Omental fat pad (tissue), 4 donors: ENCODE data around the gene CYB561. TPM values are rescaled to one million over a fixed set of nuclear protein-coding genes. Genes with fewer than 3 reads are reported as not detected.

Experiments used
- ATAC-seq: fragments of 150-250 bp; one replicate; pipeline ENCODE4 v1.9.1; 2016; ENCODE audit warnings: mild to moderate bottlenecking, moderate library complexity; ENCODE audit not compliant: low FRiP score
- DNase-seq: peaks from one replicate; pipeline ENCODE4 v3.0.0-alpha.2; 2019; ENCODE audit warnings: low spot score
- total RNA-seq, 4 donors: library from RNA; depleted of rRNA; stranded (reverse); fragments of >200 nt; gene quantifications; one replicate each; pipeline ENCODE4 v1.1.0, GENCODE V29; 2016
- TF ChIP-seq, protein P1 (sequence below), 3 donors: fragments of 450-650 bp; IDR thresholded peaks; one replicate each; pipeline ENCODE4 v1.5.1; 2016 to 2017; ENCODE audit warnings: antibody characterized with exemption in 3 of 3, mild to moderate bottlenecking in 3 of 3, moderate library complexity in 2 of 3

The CYB561 gene
- total RNA-seq, 4 donors from 2014 or later = 19.9 to 22.3 (median 20.5) TPM

DNA sequence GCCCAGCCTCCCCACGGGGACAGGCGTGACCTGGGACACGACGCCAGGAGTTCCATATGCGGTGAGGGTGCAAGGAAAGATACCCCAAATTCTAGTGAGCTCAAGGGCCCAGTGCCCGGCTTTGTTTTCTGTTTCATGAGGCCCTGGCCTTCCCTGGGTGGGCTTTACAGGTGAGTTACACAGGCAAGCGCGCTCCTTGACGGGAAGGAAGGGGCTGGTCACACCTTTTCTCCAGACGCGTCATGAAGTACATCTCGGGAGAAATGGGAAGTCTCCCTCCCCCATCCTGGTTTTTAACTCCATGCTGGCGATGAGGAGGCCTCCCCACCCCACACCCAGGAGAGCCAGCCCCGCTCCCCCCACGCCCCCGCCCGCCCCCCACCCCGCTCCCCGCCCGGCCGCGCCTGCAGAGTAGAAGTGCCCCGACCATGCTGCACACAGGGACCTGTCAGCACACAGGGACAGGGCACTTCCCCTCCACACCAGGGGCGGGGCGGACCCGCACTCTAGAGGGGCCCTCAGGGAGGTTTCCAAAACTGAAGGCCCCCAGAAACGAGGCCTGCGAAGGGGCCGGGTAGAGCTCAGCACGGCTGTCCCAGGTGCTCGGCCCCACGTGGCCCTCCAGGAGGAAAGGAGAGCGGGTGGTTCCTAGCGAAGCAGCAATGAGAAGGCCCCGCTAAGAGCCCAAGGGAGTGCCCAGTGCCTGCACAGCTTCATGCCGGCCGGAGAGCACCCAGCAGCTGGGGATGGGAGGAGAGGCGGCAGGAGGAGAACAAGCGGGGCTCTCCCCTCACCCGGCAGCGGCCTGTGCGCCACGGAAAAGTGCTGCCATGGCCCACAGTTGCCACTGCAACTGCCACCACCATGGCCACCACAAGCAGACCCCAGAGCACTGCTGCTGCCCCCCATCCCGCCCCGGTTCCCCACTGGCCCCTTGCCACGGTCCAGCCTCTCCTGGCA is 7.7 kb downstream of the CYB561 start:
- TF ChIP-seq, protein P1, sequence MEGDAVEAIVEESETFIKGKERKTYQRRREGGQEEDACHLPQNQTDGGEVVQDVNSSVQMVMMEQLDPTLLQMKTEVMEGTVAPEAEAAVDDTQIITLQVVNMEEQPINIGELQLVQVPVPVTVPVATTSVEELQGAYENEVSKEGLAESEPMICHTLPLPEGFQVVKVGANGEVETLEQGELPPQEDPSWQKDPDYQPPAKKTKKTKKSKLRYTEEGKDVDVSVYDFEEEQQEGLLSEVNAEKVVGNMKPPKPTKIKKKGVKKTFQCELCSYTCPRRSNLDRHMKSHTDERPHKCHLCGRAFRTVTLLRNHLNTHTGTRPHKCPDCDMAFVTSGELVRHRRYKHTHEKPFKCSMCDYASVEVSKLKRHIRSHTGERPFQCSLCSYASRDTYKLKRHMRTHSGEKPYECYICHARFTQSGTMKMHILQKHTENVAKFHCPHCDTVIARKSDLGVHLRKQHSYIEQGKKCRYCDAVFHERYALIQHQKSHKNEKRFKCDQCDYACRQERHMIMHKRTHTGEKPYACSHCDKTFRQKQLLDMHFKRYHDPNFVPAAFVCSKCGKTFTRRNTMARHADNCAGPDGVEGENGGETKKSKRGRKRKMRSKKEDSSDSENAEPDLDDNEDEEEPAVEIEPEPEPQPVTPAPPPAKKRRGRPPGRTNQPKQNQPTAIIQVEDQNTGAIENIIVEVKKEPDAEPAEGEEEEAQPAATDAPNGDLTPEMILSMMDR (IDR thresholded peaks at IDR 0.05) = no peak
- ATAC-seq = no peak
- DNase-seq = no peak

DNA sequence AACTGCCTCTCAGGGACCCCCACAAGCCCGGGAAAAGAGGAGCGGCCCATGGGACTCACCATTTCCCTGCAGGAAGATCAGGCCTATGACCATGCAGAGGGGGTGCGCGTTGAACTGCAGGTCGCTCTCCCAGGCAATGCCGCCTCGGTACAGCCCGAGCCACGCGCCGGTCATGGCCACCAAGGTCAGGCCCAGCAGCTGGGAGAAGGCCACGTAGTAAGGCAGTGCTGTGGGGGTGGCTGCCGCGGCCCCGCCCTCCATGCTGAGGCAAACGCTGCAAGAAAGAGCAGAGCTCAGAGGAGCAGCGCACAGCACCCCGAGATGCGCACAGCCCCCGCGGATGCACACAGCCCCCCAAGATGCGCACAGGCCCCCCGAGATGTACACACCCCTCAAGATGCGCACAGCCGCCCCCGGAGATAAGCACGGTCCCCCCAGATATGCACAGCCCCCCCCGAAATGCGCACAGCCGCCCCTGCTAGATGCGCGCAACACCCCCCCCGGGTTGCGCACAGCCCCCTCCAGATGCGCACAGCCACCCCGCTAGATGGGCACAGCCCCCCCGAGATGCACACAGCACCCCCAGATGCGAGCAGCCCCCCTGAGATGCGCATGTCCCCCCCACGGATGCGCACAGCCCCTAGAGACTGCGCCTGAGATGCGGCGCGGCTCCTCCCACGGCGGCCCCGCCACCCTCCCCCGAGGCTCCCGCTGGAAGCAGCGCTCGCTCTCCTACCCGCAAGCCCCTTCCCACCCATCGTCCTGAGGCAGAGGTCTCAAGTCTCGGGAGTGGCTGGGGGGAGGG is 8.6 kb downstream of the CYB561 start:
- TF ChIP-seq, protein P1 (IDR thresholded peaks at IDR 0.05) = no peak
- DNase-seq = no peak
- ATAC-seq = no peak

DNA sequence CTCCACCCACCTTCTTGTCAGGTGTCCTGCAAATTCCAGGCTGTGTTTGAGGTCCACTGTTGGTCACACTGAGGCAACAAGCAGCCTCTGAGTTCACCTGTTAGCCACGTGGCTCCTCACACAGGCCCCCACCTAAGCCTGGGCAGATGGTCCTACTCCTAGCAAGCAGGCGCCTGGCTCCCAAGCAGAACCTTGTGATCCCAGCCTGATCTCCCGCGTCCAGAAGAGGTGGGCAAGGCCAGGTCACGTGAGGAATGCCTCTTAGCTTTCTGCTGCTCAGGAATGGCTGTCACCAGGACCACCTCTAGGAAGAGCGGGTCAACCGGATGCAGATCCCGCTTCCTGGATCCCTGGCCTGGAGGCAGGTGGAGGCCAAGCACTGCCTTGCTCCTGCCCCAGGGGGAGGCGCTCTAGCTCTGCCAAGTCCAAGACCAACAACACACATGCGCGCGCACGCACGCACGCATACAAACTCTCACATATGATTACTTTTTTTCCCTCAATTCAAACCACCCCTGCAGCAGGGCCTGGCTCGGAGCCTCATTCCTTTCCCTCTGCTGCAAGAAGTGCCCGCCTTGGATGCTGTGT is 9.5 kb downstream of the CYB561 start:
- no peak for DNase-seq
- no peak for ATAC-seq
- TF ChIP-seq, protein P1 (IDR thresholded peaks at IDR 0.05) = no peak

DNA sequence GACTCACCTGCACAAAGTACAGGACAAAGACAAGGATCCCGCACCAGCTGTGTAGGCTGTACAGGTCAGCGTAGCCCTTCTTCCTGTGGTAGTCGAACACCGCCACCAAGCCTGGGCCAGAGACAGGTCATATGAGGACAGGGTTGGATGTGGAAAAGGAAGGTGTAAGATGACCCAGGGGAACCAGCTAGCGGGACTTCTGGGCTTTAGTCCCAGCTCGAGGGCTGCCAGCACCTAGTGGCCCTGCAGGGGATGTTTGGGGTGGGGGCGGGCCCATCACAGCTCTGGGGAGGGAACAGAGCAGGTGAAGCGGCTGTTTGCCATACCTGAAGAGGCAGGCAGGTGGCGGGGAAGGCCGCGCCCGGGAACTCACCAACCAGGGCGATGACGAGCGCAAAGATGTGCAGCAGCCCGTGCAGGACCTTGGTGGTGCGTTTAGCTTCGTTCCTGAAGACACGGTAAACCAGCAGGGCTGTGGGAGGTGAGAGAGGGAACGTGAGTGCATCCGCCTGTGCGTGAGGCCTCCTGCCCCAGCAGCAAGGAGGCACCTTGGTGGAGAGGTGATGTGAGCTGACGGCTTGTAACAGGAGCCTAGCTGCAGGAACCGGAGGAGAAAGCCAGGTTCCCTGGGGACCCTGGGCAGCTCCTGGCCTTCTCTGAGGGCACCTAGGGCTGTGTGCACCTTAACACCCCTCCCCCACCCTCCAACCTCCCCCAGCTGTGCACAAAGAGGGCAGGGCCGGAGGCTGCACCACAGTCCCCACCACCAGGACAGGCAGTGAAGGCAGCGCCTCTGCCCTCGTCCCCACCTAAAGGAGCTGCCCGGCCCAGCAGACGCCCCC is 10.2 kb downstream of the CYB561 start:
- TF ChIP-seq, protein P1 (IDR thresholded peaks at IDR 0.05) = no peak
- ATAC-seq (no peak), DNase-seq (no peak)

DNA sequence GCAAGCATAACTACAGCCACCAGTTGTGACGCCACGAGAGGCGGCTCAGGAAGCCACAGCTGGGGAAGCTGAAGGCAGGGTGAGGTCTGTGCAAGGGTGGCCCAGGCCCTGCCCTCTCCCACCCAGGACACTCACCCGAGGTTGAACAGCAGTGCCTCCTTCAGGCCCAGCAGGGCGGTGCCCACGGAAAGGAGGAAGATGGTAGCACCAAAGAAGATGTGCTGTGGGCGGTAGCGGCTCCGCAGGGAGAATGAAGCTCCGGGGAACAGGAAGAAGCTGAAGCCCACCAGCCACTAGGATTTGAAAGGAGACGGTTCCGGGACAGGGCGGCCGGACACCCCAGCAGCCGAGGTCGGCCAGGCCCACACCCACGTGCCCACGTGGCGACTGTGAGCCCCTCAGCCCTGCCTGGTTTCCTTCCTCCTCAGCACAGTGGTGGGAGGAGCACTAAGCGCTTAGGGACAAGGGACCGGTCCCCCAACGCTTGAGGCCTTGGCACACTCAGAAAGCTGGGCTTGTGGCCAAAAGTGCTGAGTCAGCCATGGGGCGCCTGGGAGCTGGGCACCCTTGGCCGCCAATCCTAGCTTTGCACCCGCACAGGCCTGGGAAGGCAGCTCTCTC is 11.0 kb downstream of the CYB561 start:
- ATAC-seq = no peak
- TF ChIP-seq, protein P1 (IDR thresholded peaks at IDR 0.05) = no peak
- DNase-seq = no peak
